H1 (cell line): ENCODE data around the gene PRSS22. TPM values are rescaled to one million over a fixed set of nuclear protein-coding genes. Genes with fewer than 3 reads are reported as not detected.

Source experiments
- CHD7 ChIP-seq: fragments of 300-600 bp; sonication (generic); IDR thresholded peaks from 2 replicates; pipeline ENCODE4 v1.7.1; 2012; ENCODE audit warnings: low read length, moderate library complexity, mild to moderate bottlenecking, inconsistent platforms; ENCODE audit not compliant: insufficient replicate concordance
- CREB1 ChIP-seq: IDR thresholded peaks from 2 replicates; pipeline ENCODE4 v1.6.1; 2012; ENCODE audit warnings: inconsistent platforms
- RBBP5 ChIP-seq: IDR thresholded peaks from 2 replicates; pipeline ENCODE4 v1.7.1; 2012; ENCODE audit warnings: low read depth, mild to moderate bottlenecking, inconsistent platforms, low read length, moderate library complexity, borderline replicate concordance
- polyA plus RNA-seq, 7 experiments: library from polyadenylated mRNA; depleted of rRNA in 3 of 7; stranded (reverse) in 5 of 7; unstranded in 2 of 7; fragments of >200 nt in 5 of 7; fragments of 200-250 nt in 2 of 7; gene quantifications; 1 replicate in 5 of 7; 2 replicates in 1 of 7; 4 replicates in 1 of 7; pipeline versions ENCODE4 v1.2.1 to v1.2.3, GENCODE V29; 2011 to 2013; ENCODE audit warnings: missing spikeins in 2 of 7, mixed read lengths in 2 of 7
- total RNA-seq: library from RNA; stranded (reverse); fragmentation: NEBNext Ultra II Directional; extraction: Animal tissue kit (Norgen Biotek cat#: 25700); gene quantifications from 2 replicates; pipeline ENCODE4 v1.2.1, GENCODE V29; 2021

Gene PRSS22
- total and polyA plus RNA-seq, 2 of the 8 experiments (the other 6 are each of a cell fraction or from before 2014, with no cell fraction given) = 4.0 to 4.4 TPM

GRCh38 chr16:2838928-2839327 is 19.0 kb downstream of the PRSS22 start (continued):
- TF ChIP-seq CHD7 = no peak
- TF ChIP-seq CREB1 = peak; percentile 65
- 0 out of 2 replicates have a peak, but pooled peaks have one; percentile 44 for TF ChIP-seq RBBP5
- TF ChIP-seq, all 59 proteins: peak for 7
